K562 treated with DMSO at 1 percent for 12 hours (cell line): ENCODE data around the gene PSEN2. TPM values are rescaled to one million over a fixed set of nuclear protein-coding genes. Genes with fewer than 3 reads are reported as not detected.

Experiments used
- total RNA-seq: library from RNA; unstranded; fragments of 300-600 nt; gene quantifications from 2 replicates; pipeline ENCODE4 v1.2.3, GENCODE V29; 2022; ENCODE audit not compliant: insufficient read depth

Gene PSEN2
- total RNA-seq: 13.1 and 17.7 TPM in 2 replicates

GRCh38 chr1:226870401-226871279 is at the start of gene PSEN2:
PSEN2 (plus strand) TSS chr1:226870616; CDS start chr1:226881908, 11,292 bp downstream.

GRCh38 chr1:226940029-226940805 is 69.8 kb downstream of the PSEN2 start, which contains the start of gene COQ8A:
COQ8A (plus strand) TSS chr1:226940294; CDS start chr1:226961386, 21,092 bp downstream.

Other genes with a start within 250 kb of the PSEN2 start
- gene ITPKB, start 131.3 kb upstream of the PSEN2 start, total RNA-seq: not detected in 2 replicates
- 71.6 and 97.9 TPM in 2 replicates for gene COQ8A, start 69.7 kb downstream of the PSEN2 start, total RNA-seq